Small intestine (tissue), 7 donors: ENCODE data around the gene PRMT7. TPM values are rescaled to one million over a fixed set of nuclear protein-coding genes. Genes with fewer than 3 reads are reported as not detected.
A peak's percentile ranks its signal among the peaks of the same experiment; 100 is the strongest.

ENCODE experiments used
- DNase-seq, 2 donors: peaks; one replicate each; pipeline versions ENCODE4 v3.0.0 to v3.0.0-alpha.2; 2013
- FAIRE-seq: peaks from 2 replicates; lab custom pipeline; 2012; peaks lifted over from hg19 to GRCh38; lab: Jason Lieb, UNC
- H3K27ac ChIP-seq, 3 donors: one replicate each; pipeline ENCODE4 v1.5.1; 2013; ENCODE audit warnings: low read length in 2 of 3, mild to moderate bottlenecking in 2 of 3, control low read depth in 1 of 3, inconsistent platforms in 1 of 3, low read depth in 1 of 3, moderate library complexity in 1 of 3
- H3K27me3 ChIP-seq, 3 donors: one replicate each; pipeline ENCODE4 v1.6.1; 2013; ENCODE audit warnings: low read length in 3 of 3, inconsistent platforms in 1 of 3; ENCODE audit not compliant: control insufficient read depth in 3 of 3, insufficient read depth in 3 of 3
- H3K36me3 ChIP-seq, 3 donors: one replicate each; pipeline ENCODE4 v1.6.1; 2013; ENCODE audit warnings: low read length in 3 of 3, inconsistent platforms in 1 of 3, low read depth in 1 of 3, mild to moderate bottlenecking in 1 of 3, moderate library complexity in 1 of 3; ENCODE audit not compliant: control insufficient read depth in 3 of 3, insufficient read depth in 2 of 3
- H3K4me1 ChIP-seq, 3 donors: one replicate each; pipeline ENCODE4 v1.6.1; 2013; ENCODE audit warnings: low read length in 2 of 3, inconsistent platforms in 1 of 3, low read depth in 1 of 3, mild to moderate bottlenecking in 1 of 3, moderate library complexity in 1 of 3; ENCODE audit not compliant: control insufficient read depth in 3 of 3, insufficient read depth in 2 of 3
- H3K4me3 ChIP-seq, 3 donors: one replicate each; pipeline ENCODE4 v1.5.1; 2013; ENCODE audit warnings: low read length in 3 of 3, control low read depth in 1 of 3, inconsistent platforms in 1 of 3, low read depth in 1 of 3, mild to moderate bottlenecking in 1 of 3, moderate library complexity in 1 of 3
- H3K9me3 ChIP-seq, 2 donors: one replicate each; pipeline ENCODE4 v1.6.1; 2013; ENCODE audit warnings: low read depth in 1 of 2, low read length in 1 of 2; ENCODE audit not compliant: control insufficient read depth in 2 of 2, insufficient read depth in 1 of 2
- WGBS, 3 donors: extraction: QIAGEN DNeasy Blood & Tissue Kit; methylation state at CpG; one replicate each; pipeline ENCODE4 v1.1.7; 2013; 5-methylcytosine and 5-hydroxymethylcytosine counted together
- polyA plus RNA-seq, 4 donors: library from polyadenylated mRNA; stranded (reverse) in 3 of 4; unstranded in 1 of 4; fragments of 200-250 nt in 3 of 4; fragments of 120-200 nt in 1 of 4; gene quantifications; one replicate each; pipeline versions ENCODE4 v1.2.1 to v1.2.3, GENCODE V29; 2013
- donor health status: healthy with polysubstance abuse.
- donor health status: control.
- donor health status: control.
- donor health status: Bipolar disorder and iron deficiency.
- donor health status: healthy.

Gene PRMT7
- polyA plus RNA-seq, 4 donors = 13.6 to 46.3 (median 20.2) TPM

DNA sequence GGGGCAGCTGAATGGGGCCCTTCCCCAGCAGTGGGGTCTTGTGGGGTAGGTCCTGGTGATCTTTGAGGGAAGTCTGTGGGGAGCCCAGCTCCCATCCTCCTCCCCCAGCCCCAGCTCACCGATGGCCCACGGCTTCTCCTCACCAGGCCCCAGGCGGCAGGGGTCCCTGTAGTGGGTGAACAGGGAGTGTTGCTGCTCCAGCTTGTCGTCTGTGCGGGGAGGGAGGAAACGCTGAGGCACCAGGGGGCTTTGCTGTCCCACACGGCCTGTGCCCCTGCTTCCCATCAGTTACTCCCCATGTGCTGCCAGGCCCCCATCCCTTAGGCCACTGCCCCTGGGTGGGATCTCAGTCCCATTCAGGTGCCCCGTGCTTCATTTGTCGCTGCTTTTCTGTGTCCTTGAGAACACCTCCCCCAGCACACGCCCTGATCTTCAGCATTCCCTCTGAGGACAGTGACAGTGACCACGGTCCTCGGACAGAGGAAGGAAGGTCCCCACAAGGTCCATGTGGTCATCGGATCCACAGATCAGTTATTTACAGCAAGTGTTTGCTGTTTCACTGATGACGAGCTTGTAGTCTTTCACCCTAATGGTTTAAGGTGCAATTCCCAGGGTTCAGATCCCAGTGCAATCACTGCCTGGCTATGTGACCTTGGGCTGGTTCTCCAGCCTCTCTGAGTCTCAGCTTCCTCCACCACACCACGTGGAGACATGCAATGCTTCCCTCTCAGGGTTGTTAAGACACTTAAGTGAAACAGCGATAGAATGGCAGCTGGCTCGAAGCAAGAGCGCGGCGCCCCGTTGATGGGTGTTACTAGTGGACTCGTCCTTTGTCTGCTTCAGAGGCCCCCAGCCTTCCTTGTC is 53.1 kb downstream of the PRMT7 start:
- no peak for DNase-seq

DNA sequence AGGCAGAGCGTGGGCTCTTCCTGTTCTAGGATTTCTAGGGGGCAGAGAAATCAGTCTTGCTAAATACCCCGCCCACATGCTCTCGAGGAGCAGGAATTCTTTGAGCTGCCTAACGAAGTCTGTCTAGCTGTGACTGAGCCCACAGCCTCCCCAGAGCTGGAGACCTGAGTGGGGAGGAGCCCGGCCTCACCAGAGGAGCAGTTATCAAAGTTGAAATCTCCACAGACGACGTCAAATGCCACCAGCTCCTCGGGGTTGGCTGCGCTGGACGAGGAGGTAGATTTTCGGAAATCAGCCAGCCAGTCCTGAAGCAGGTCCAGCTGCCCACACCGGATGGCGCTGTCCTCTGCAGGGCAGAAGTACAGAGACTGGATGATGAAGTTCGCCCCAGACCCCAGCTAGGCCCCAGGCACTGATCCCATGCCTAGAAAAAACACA is 53.8 kb downstream of the PRMT7 start:
- FAIRE-seq (no peak), DNase-seq (no peak)
- H3K36me3 ChIP-seq = peaks cover 6 to 95% (median 28%) of the 10 kb centered on the region in 3 donors
- no peak overlapping the region for H3K27ac ChIP-seq
- no peaks in the 10 kb centered on the region for H3K27me3 ChIP-seq
- 70 to 80% (median 75%) methylated on average over 14 of the region's 14 CpGs for WGBS, 3 donors
- H3K9me3 ChIP-seq = no peaks in the 10 kb centered on the region
- H3K4me3 ChIP-seq = no peak overlapping the region
- H3K4me1 ChIP-seq = peaks cover 0 to 14% (median 0%) of the 10 kb centered on the region in 3 donors

More for the DNA sequence above, 53.1 kb downstream of the PRMT7 start:
- Histone ChIP-seq H3K27me3 (no peaks in the 10 kb centered on the region), H3K36me3 (peaks cover 6 to 98% (median 26%) of the 10 kb centered on the region in 3 donors), H3K4me3 (no peak overlapping the region), H3K27ac (no peak overlapping the region), H3K9me3 (no peaks in the 10 kb centered on the region), H3K4me1 (peaks cover 0 to 14% (median 0%) of the 10 kb centered on the region in 3 donors)
- 70 to 78% (median 77%) methylated on average over 21 to 22 of the region's 22 CpGs for WGBS, 3 donors
- no peak for FAIRE-seq

DNA sequence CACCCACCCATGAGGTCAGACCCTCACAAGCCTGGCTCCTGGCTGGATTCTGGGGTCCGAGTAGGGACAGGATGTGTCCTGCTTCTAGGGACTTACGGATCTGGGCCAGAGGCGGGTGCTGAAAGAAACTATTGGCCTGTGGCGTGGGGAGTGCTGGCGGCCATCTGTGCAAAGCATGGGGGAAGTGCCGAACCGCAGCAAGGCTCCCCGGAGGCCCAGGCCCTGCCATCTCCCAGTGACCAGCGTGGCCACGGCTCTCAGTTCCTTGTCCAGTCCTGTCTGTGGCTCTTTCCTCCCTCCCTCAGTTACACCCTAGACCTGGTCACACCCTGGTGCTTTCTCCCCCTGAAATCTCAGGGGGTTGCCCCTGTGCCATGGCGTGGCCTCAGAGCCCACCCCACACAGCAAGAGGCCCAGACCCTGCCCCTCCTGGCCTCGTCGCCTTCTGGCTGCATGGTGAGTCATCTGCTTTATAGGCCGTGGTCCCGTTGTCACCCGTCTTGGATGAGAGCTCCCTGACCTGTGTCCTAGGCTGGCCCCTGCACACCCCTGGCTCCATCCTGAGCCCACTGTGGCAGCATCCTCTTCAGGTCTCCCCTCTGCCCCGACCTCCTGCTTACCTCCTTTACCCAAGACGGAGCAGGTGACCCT is 54.5 kb downstream of the PRMT7 start:
- Histone ChIP-seq H3K27ac (no peak overlapping the region), H3K36me3 (peaks cover 6 to 95% (median 28%) of the 10 kb centered on the region in 3 donors), H3K27me3 (no peaks in the 10 kb centered on the region), H3K9me3 (no peaks in the 10 kb centered on the region), H3K4me1 (peaks cover 0 to 13% (median 0%) of the 10 kb centered on the region in 3 donors), H3K4me3 (no peak overlapping the region)
- DNase-seq (no peak), FAIRE-seq (no peak)
- 70 to 77% (median 71%) methylated on average over 18 of the region's 18 CpGs for WGBS, 3 donors

DNA sequence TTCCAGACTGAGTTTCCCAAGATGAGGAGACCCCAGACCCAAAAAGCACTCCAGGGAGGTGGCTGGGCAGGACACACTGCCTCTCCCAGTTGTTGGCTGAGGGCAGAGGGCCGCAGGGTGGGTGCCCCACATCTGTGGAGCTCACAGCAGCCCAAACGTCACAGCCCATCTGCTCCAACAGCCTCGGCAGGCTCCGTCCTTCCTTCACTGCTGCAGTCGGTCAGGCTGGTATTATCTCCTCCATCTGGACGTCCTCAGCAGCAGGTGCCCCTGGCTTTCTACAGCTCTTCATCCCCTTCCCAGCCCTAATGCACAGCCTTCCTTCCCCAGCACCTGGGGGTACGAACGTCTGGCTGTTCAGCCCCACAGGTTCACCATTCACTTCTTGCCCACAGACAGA is 55.2 kb downstream of the PRMT7 start:
- Histone ChIP-seq H3K27me3 (no peaks in the 10 kb centered on the region), H3K4me1 (peaks cover 0 to 7% (median 0%) of the 10 kb centered on the region in 3 donors), H3K27ac (no peak overlapping the region), H3K36me3 (peaks cover 2 to 95% (median 25%) of the 10 kb centered on the region in 3 donors), H3K4me3 (no peak overlapping the region), H3K9me3 (no peaks in the 10 kb centered on the region)
- WGBS, 3 donors = 71 to 76% (median 74%) methylated on average over 8 of the region's 8 CpGs
- FAIRE-seq (no peak), DNase-seq (no peak)

DNA sequence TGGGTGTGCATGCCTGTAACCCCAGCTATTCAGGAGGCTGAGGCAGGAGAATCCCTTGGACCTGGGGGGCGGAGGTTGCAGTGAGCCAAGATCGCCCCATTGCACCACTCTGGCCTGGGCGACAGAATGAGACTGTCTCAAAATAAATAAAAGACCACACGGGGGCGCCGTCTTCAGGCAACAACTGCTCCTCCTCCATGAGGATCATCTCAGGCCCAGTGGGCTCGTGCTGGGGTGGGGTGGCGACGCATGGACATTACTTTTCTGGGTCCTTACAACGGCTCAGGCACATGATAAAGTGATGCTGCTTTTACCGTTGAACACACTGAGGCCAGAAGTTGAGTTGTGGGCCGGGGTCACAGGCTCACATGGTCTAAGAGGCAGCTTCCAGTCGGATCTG is 56.2 kb downstream of the PRMT7 start:
- 39 to 44% (median 43%) methylated on average over 13 of the region's 13 CpGs for WGBS, 3 donors
- Histone ChIP-seq H3K27ac (no peak overlapping the region), H3K9me3 (no peaks in the 10 kb centered on the region), H3K36me3 (peaks cover 0 to 95% (median 25%) of the 10 kb centered on the region in 3 donors), H3K4me3 (no peak overlapping the region), H3K4me1 (peaks cover 0 to 7% (median 0%) of the 10 kb centered on the region in 3 donors), H3K27me3 (no peaks in the 10 kb centered on the region)
- FAIRE-seq = no peak
- peak; percentile 51 to 76 for DNase-seq

DNA sequence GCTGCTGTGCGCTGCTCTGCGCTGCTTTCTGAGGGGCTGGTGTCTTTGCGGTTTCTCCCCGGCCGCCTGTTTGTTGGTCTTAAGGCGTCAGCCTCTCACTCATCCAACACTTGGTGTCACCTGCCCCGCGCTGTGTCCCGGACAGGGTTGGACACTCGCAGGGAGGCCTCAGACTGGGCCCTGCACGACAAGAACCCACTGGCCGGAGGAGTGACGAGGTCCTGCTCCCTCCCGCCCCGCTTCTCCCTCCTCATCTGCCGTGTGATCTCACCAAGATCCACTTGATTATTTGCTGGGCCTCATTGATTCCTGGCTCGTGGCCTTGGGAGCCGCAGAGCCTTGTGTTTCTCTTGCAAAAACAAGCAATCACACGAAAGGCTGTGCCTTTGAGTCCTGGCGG is 56.6 kb downstream of the PRMT7 start:
- Histone ChIP-seq H3K27me3 (no peaks in the 10 kb centered on the region), H3K36me3 (peaks cover 0 to 95% (median 25%) of the 10 kb centered on the region in 3 donors), H3K4me3 (no peak overlapping the region), H3K27ac (no peak overlapping the region), H3K9me3 (no peaks in the 10 kb centered on the region), H3K4me1 (peaks cover 0 to 7% (median 0%) of the 10 kb centered on the region in 3 donors)
- FAIRE-seq (no peak), DNase-seq (no peak)
- 81 to 87% (median 86%) methylated on average over 19 to 20 of the region's 20 CpGs for WGBS, 3 donors

DNA sequence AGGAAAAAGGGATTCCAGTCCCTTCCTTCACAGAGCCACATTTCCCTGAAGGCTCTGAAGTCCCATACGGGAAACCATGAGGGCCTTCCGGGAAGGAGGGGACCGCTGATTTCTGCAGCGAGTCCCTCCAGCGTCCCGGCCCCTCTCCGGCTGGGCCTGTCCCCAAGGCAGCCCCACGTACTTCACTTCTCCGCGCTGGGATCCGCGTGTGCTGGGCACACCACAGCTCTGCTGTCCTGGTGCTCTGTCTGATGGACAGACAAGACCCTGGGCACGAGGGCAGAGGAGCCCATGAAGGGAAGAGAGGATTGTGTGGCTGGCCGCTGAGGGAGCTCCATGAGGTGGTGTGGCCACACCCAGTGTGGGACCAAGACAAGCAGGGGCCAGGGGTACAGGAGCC is 57.1 kb downstream of the PRMT7 start:
- H3K9me3 ChIP-seq = no peaks in the 10 kb centered on the region
- H3K27ac ChIP-seq = no peak overlapping the region
- no peak overlapping the region for H3K4me3 ChIP-seq
- FAIRE-seq (no peak), DNase-seq (no peak)
- peaks cover 0 to 97% (median 25%) of the 10 kb centered on the region in 3 donors for H3K36me3 ChIP-seq
- no peaks in the 10 kb centered on the region for H3K27me3 ChIP-seq
- WGBS, 3 donors = 89 to 95% (median 90%) methylated on average over 14 of the region's 14 CpGs
- peaks cover 0 to 7% (median 0%) of the 10 kb centered on the region in 3 donors for H3K4me1 ChIP-seq

DNA sequence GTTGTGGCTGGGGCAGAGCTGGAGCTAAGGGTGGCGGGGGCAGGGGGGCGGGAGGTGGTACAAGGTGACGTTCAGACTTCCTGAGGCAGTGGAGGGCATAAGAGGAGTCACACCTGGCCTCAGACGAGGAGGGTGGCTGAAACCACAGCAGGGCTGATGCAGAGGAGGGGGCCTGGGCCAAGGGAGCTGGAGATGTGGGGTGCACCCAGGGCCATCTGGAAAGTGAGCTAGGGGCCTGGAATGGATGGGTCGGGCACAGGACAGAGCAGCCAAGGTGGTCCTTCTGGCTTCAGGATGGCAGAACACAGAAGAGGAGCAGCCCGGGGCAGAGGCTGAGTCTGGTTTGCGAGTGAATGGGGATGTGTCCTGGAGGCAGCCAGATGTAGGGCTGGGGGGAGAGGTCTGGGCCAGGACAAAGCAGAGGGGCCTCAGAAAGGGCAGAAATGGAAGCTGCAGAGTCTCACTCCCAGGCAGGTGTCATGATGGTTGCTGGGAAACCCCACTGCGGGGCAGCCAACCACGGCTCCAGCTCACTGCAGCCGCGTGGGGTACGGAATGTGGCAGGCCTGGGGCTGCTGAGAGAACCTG is 57.6 kb downstream of the PRMT7 start:
- peaks cover 0 to 97% (median 27%) of the 10 kb centered on the region in 3 donors for H3K36me3 ChIP-seq
- no peak overlapping the region for H3K27ac ChIP-seq
- WGBS, 3 donors = 71 to 87% (median 80%) methylated on average over 12 of the region's 12 CpGs
- FAIRE-seq = no peak
- no peaks in the 10 kb centered on the region for H3K27me3 ChIP-seq
- H3K9me3 ChIP-seq = no peaks in the 10 kb centered on the region
- DNase-seq = no peak
- peaks cover 0 to 8% (median 0%) of the 10 kb centered on the region in 3 donors for H3K4me1 ChIP-seq
- H3K4me3 ChIP-seq = no peak overlapping the region
